NCI-H2029 treated with DMSO at 0.1 percent for 48 hours (cell line): ENCODE data around the gene SLC39A9.

Experiments used
- DNase-seq: peaks from one replicate; lab custom pipeline; 2025; lab: John Stamatoyannopoulos, UW

Gene SLC39A9

GRCh38 chr14:69398053-69398817, at the start of gene SLC39A9, which contains the start of gene ERH:
SLC39A9 (plus strand) TSS chr14:69398692; CDS start chr14:69399370, 678 bp downstream.
ERH (minus strand) TSS chr14:69398299; CDS start chr14:69398233, 66 bp downstream.
- peak; percentile 94 for DNase-seq

GRCh38 chr14:69349091-69349777, 49.3 kb upstream of the SLC39A9 start:
- no peak for DNase-seq

DNA sequence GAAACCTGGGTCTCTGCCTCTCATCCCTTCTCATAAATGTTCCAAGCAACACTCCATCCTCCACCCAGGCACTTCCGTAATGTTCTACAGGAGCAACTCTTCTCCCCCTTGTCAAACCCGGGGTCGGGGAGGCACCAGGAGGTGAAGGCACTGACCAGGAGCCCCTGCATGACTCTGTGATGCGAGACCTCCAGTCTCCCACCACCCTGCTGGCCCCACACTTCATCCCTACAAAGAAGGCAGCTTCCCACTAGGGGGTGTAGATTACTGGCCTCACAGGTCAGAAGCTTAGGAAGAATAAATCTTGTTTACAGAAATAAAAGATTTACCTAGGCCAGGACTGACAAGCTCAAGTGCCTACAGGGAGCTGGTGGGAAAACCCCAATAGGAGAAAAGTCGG, 47.6 kb upstream of the SLC39A9 start:
- DNase-seq: no peak

DNA sequence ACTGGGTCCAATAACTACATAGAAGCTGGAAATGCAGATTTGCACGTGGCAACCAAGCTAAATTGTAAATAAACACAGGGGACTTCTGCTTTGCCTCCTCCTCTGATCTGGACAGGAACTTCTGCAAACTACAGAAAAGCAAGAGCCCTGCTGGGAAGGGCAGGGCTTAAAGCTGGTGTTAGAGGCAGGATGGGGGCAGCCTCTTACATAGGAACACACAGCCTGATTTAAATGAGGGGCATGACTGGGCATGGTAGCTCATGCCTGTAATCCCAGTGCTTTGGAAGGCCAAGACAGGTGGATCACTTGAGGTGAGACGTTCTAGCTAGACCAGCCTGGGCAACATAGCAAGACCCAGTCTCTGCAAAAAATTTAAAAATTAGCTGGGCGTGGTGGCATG, 47.1 kb upstream of the SLC39A9 start:
- no peak for DNase-seq

DNA sequence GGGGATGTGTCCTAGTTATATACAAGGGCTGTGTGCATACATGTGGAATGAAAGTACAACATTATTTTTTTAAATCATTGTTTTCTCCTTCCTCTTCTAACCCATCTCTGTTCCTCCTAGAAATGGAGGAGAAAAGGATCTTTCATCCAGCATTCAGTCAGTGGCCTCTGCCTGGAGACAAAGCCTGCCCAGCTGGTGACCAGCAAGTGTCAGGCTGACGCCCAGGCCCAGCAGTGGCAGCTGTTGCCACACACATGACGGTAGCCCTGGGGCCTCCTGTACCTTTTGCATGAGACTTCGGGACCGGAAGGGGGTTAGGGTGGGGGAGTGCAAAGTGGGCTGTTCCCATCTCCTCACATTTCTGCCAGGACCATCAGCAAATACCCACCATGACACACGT, 46.6 kb upstream of the SLC39A9 start:
- DNase-seq: no peak

DNA sequence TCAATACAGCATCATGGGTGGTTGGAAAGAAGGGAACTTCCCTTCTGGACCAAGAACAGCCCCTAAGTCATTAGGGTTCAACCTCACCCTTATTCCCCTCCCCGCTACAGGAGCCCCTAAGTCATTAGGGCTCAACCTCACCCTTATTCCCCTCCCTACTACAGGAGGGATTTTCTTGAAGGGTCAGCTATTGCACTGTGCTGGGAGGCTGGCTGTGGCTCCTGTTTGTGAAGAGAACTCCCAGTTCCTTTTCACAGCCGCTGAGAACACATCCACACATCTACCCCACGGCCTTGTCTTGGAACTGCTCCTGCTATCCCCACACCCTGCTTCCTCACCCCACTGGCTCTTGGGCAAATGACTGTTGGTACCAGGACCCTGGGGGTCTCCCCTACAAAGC, 45.3 kb upstream of the SLC39A9 start:
- DNase-seq: no peak

DNA sequence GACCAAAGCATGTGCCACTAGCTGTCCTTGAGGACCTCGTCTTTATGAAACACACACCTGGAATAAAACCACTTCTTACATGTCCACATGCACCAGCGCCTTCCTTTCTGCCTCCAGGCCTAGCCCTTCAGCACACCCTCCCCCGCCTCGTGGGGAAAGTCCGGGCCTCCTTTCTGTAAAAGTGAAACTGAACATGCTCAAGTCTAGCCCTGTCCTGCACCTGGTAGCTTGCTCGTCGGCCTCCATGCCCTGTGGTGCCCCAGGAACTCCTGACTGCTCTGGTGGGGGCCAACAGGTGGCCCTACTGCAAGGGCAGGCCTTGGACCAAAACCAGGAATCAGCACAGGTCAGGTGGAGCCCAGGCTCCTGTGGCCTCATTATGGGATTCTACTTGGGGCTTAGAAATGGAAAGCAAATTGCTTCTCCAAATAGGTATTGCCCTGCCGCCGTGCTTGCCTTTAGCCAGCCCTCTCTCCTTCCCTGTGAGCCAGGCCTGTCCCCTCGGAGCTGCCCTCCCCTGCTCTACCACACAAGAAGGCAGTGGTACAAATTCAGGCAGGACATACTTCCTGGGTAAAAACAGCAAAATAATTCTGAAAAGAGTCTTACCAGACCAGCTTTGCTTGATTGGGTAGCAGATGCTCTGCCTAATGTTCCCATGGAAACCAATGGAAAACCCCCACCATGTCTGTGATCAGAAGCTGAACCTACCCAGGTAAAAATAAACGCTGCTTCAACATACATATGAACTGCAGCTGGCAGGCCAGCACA, 43.9 kb upstream of the SLC39A9 start:
- DNase-seq: no peak

- no peak for DNase-seq
Observed at GRCh38 chr14:69355154-69355597, 43.3 kb upstream of the SLC39A9 start.

DNA sequence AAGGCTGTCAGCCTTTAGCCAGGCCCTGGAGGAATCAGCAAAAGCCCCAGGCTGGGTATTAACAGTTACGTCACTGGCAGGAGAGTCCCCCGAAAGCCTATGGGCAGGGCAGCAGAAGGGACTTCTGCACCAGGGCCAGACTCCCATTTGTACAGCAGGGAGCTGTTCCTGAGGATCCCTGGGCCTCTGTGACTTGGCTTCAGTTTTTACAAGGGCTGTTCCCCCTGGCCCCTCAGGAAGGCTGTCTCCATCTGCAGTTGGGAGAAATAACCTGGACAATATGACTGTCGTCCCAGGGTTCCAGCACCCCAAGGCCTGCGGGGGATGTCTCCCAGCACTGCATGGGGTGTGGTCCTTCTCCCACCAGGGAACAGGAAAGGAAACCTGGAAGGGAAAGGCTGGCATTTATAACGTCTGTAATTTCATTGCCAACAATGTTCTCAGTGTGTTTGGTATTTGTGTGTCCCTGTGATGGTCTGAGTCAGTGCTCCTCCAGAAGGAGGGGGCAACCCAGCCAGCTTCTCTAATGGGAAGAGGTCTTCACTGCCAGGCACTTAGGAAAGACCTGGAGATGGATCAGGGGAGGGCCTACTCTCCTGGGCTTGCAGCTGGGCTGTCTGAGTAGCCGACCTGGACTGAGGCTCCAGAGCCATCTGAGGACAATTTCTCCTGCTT, 42.7 kb upstream of the SLC39A9 start:
- no peak for DNase-seq

DNA sequence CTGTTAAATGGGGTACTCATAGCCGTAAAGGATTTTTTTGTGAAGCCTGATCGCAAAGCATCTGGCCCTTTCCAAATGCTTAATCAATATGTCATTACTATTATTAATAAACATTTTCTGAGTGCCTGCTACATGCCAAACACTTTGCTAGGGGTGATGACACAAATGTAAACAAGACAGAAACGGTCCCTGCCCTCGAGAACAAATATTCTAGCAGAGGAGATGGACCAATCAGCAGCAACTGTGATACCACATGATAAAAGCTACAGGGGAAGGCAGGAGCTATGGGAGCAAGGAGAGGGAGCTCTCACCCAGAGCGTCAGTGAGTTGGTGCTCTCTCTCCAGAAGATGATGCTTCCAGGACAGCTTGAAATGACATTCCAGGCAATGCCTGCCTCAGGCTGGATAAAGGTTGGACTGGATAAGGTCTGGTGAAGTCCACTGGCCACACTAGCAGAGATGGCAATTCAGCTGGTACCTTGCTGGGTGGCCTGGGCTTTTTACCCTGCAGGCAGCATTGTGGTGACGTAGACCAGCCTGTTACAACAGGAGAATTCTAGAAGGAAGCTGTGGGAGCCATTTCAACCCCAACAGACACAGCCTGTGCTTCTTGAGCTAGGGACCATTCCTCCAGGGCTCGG, 41.5 kb upstream of the SLC39A9 start:
- no peak for DNase-seq

DNA sequence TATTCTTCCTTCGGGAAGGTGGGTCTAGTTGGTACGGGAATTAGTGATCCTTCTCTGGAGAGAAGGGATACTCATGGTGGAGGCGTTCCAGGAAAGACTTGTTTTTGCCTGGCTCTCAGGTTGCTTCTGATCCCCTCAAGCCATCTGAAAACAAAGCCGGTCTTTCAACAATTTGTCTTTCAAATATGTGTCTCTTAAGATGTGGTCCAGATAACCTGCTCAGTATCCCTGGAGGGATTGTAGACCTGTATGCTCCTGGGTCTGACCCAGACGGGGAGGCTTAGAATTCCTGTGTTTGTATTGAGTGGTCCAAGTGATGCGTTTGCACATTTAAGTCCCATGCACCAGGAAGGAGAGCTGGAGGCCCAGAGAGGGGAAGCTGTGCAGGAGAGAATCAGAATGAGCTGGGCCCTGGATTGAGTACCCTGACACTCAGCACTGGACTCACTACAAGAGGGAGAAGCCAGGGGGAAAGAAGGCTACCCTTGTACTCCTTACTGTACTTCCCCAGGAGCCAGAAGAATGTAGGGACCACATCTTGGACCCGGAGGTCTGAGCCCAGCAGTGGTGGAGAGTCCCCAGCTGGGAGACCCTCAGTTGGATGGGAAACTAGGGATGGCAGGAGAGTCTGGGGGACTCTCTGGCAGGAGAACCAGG, 40.8 kb upstream of the SLC39A9 start:
- no peak for DNase-seq

GRCh38 chr14:69358233-69358963, 40.1 kb upstream of the SLC39A9 start:
- DNase-seq: no peak

DNA sequence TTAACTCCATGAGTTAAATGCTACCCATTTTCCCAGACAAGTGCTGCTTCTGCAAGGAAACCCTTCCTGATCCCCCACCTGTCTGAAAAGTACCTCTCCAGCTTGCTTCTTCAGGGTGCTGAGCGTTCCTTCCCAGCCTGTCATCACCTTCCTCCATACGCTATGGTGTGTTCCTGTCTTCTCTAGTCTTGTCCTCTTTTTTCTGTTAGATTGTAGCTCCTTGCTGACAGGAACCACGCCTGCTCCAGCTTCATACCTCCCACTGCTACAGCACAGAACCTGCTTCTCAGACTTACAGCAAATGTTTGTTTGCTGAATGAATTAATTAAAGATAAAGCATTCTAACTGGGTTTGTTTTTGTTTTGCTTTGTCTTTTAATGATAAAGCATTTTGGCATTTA, 39.5 kb upstream of the SLC39A9 start:
- DNase-seq: no peak

GRCh38 chr14:69360438-69361108, 37.9 kb upstream of the SLC39A9 start:
- DNase-seq: no peak

- no peak for DNase-seq
Observed at GRCh38 chr14:69363055-69363454, 35.4 kb upstream of the SLC39A9 start.

GRCh38 chr14:69363964-69364363, 34.5 kb upstream of the SLC39A9 start:
- no peak for DNase-seq

GRCh38 chr14:69364378-69364777, 34.1 kb upstream of the SLC39A9 start:
- DNase-seq: no peak

DNA sequence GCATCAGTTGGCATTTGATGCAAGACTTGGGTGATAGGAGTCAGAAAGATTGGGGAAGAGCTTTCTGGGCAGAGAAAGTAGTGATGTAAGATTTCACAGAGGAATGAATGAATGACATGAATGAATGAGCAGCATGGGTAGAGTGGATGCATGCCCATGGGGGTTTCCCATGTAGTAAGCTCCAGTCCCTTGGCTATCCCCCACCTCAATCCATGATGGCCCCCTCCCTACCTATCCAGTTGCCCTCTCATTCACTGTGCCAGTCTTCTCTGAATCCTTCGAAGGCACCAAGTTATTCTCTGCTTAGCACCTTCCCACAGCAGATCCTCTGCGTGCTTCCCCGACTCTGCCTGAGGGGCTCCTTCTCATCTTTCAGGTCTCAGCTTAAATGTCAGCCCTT, 32.4 kb upstream of the SLC39A9 start:
- DNase-seq: no peak

DNA sequence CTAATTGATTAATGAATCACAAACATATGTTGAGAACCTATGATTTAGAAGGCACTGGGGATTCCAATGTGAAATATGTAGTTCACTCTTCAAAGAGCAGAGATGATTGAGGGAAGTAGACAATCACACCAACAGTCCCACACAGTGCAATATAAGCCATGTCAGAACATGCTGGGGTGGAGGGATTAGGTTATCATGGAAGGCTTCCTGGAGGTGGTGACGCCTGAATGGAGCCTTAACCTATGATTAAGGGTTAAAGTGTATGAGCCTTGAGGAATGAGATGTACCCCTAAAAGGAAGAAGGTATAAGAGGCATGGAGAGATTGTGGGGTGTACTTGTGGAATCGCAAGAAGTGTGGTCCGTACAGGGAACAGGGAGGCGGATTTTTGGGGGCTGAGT, 31.7 kb upstream of the SLC39A9 start:
- no peak for DNase-seq

DNA sequence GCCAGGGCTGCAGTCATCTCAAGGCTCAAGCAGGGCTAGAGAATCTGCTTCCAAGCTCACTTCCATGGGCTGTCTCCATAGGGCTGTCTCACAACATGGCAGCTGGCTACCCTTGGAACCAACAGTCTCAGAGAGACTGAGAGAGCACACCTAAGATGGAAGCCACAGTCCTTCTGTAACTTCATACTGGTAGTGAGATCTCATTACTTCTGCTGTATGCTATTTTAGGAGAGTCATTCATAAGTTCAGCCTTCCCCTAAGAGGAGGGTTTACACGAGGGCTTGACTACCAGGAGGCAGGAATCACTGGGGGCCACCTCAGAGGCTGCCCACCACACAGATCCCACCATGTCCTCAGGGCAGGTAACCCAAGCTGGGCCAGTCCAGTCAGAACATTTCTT, 30.1 kb upstream of the SLC39A9 start:
- no peak for DNase-seq
